Neural cell (in vitro differentiated cells): ENCODE results near the gene RALGPS2. TPM values are rescaled to one million over a fixed set of nuclear protein-coding genes. Genes with fewer than 3 reads are reported as not detected.
"Not testable (repeated sequence)": the region's sequence is repeated elsewhere in the genome, so short reads cannot be mapped to it uniquely, and the experiment has no call there.

Experiments used
- H2AFZ ChIP-seq: fragments of 200-600, 300-800 bp; sonication (generic), shearing (Covaris generic); 2 replicates; pipeline ENCODE4 v1.6.0; 2014; ENCODE audit warnings: low read depth, mild to moderate bottlenecking, antibody characterized with exemption, low read length, moderate library complexity
- H3F3A ChIP-seq: fragments of 200-600 bp; shearing (Covaris generic); 2 replicates; pipeline ENCODE4 v1.6.1; 2016; ENCODE audit warnings: mild to moderate bottlenecking, moderate library complexity, mixed read lengths, antibody characterized with exemption, low read length; ENCODE audit not compliant: insufficient read depth, poor library complexity, severe bottlenecking
- H3K27ac ChIP-seq: fragments of 200-600, 300-800 bp; sonication (generic), shearing (Covaris generic); 2 replicates; pipeline ENCODE4 v1.5.1; 2014; ENCODE audit warnings: mild to moderate bottlenecking, low read length, moderate library complexity
- H3K27me3 ChIP-seq: fragments of 300-800, 200-600 bp; sonication (generic), shearing (Covaris generic); 2 replicates; pipeline ENCODE4 v1.6.0; 2014; ENCODE audit warnings: mild to moderate bottlenecking, low read depth, low read length, moderate library complexity; ENCODE audit not compliant: insufficient read depth
- H3K36me3 ChIP-seq: fragments of 300-800, 200-600 bp; sonication (generic), shearing (Covaris generic); 2 replicates; pipeline ENCODE4 v1.5.1; 2014; ENCODE audit warnings: mild to moderate bottlenecking, antibody characterized with exemption, low read length, moderate library complexity; ENCODE audit not compliant: insufficient read depth
- H3K4me2 ChIP-seq: fragments of 300-800, 200-600 bp; sonication (generic), shearing (Covaris generic); 2 replicates; pipeline ENCODE4 v1.6.0; 2014; ENCODE audit warnings: mild to moderate bottlenecking, low read length
- H3K4me3 ChIP-seq: fragments of 300-800, 200-600 bp; sonication (generic), shearing (Covaris generic); 2 replicates; pipeline ENCODE4 v1.5.1; 2014; ENCODE audit warnings: mild to moderate bottlenecking, low read length, moderate library complexity
- H3K79me2 ChIP-seq: fragments of 200-600 bp; shearing (Covaris generic); replicated peaks from 2 replicates; pipeline ENCODE4 v1.6.0; 2014; ENCODE audit warnings: mild to moderate bottlenecking, low read length, moderate library complexity; ENCODE audit not compliant: insufficient read depth
- H3K9ac ChIP-seq: fragments of 300-800, 200-600 bp; sonication (generic), shearing (Covaris generic); 2 replicates; pipeline ENCODE4 v1.6.1; 2016; ENCODE audit warnings: mild to moderate bottlenecking, low read length, mixed read lengths
- H3K9me2 ChIP-seq: fragments of 200-600 bp; shearing (Covaris generic); 2 replicates; pipeline ENCODE4 v1.6.1; 2016; ENCODE audit warnings: mild to moderate bottlenecking, low read length, mixed read lengths; ENCODE audit not compliant: insufficient read depth
- H3K9me3 ChIP-seq: fragments of 200-600, 300-800 bp; sonication (generic), shearing (Covaris generic); 2 replicates; pipeline ENCODE4 v1.6.1; 2016; ENCODE audit warnings: mild to moderate bottlenecking, mixed run types, low read length, moderate library complexity, mixed read lengths
- H4K20me1 ChIP-seq: fragments of 200-600 bp; shearing (Covaris generic); 2 replicates; pipeline ENCODE4 v1.6.1; 2016; ENCODE audit warnings: mild to moderate bottlenecking, mixed run types; ENCODE audit not compliant: insufficient read depth
- EP300 ChIP-seq: fragments of 450-650 bp; conservative IDR thresholded peaks from 2 replicates; pipeline ENCODE4 v1.6.1; 2014; ENCODE audit warnings: antibody characterized with exemption, mild to moderate bottlenecking, moderate library complexity; ENCODE audit not compliant: poor library complexity, severe bottlenecking
- MXI1 ChIP-seq: fragments of 450-650 bp; conservative IDR thresholded peaks from 2 replicates; pipeline ENCODE4 v1.6.1; 2014; ENCODE audit warnings: antibody characterized with exemption, mild to moderate bottlenecking; ENCODE audit not compliant: poor library complexity, severe bottlenecking
- RAD21 ChIP-seq: fragments of 450-650 bp; conservative IDR thresholded peaks from 2 replicates; pipeline ENCODE4 v1.6.1; 2014; ENCODE audit warnings: antibody characterized with exemption, mild to moderate bottlenecking, moderate library complexity
- SMC3 ChIP-seq: fragments of 450-650 bp; conservative IDR thresholded peaks from 2 replicates; pipeline ENCODE4 v1.6.1; 2014; ENCODE audit warnings: antibody characterized with exemption, mild to moderate bottlenecking, moderate library complexity; ENCODE audit not compliant: poor library complexity
- polyA plus RNA-seq: library from polyadenylated mRNA; depleted of rRNA; stranded (reverse); fragments of >200 nt; gene quantifications from 2 replicates; pipeline ENCODE4 v1.2.3, GENCODE V29; 2014
- TF ChIP-seq, protein P1 (sequence below): IDR thresholded peaks from 2 replicates; pipeline ENCODE4 v1.6.1; 2012; ENCODE audit warnings: borderline replicate concordance
- TF ChIP-seq, protein P2 (sequence below): fragments of 450-650 bp; IDR thresholded peaks from 2 replicates; pipeline ENCODE4 v1.5.1; 2014; ENCODE audit warnings: antibody characterized with exemption, mild to moderate bottlenecking, moderate library complexity; ENCODE audit not compliant: poor library complexity, severe bottlenecking

The RALGPS2 gene
- polyA plus RNA-seq, 1 donor from 2014 or later: 26.6 TPM

DNA sequence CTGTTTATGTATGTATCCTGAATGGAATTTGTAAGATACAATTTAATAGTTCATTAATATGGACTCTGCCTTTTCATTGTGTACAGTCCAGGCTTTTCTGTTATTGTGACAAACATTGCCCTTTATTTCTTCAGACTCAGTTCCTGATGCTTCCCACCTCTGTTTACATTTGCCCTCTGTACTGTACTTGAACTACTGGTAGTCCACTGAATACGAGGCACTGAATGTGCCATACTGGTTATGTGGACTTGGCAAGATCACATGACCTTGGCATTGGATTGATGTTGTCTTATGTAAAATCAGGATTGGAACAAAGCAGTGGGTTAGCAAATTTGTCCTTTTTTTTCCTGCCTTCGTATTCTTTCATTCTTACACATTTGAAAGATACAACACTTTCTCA, 27.8 kb downstream of the RALGPS2 start:
- no peak overlapping the region for H3K4me2 ChIP-seq
- H3K36me3 ChIP-seq: no peaks in the 10 kb centered on the region
- no peaks in the 10 kb centered on the region for H3K27me3 ChIP-seq
- H3K27ac ChIP-seq: no peak overlapping the region
- no peaks in the 10 kb centered on the region for H3K9me3 ChIP-seq
- H3K79me2 ChIP-seq: peaks cover 17% of the 10 kb centered on the region
- TF ChIP-seq SMC3 (no peak), MXI1 (no peak), RAD21 (no peak)
- TF ChIP-seq, protein P1, sequence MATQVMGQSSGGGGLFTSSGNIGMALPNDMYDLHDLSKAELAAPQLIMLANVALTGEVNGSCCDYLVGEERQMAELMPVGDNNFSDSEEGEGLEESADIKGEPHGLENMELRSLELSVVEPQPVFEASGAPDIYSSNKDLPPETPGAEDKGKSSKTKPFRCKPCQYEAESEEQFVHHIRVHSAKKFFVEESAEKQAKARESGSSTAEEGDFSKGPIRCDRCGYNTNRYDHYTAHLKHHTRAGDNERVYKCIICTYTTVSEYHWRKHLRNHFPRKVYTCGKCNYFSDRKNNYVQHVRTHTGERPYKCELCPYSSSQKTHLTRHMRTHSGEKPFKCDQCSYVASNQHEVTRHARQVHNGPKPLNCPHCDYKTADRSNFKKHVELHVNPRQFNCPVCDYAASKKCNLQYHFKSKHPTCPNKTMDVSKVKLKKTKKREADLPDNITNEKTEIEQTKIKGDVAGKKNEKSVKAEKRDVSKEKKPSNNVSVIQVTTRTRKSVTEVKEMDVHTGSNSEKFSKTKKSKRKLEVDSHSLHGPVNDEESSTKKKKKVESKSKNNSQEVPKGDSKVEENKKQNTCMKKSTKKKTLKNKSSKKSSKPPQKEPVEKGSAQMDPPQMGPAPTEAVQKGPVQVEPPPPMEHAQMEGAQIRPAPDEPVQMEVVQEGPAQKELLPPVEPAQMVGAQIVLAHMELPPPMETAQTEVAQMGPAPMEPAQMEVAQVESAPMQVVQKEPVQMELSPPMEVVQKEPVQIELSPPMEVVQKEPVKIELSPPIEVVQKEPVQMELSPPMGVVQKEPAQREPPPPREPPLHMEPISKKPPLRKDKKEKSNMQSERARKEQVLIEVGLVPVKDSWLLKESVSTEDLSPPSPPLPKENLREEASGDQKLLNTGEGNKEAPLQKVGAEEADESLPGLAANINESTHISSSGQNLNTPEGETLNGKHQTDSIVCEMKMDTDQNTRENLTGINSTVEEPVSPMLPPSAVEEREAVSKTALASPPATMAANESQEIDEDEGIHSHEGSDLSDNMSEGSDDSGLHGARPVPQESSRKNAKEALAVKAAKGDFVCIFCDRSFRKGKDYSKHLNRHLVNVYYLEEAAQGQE: no peak
- no peak overlapping the region for H3K9ac ChIP-seq
- H4K20me1 ChIP-seq: no peaks in the 10 kb centered on the region
- H3F3A ChIP-seq: no peaks in the 10 kb centered on the region
- H2AFZ ChIP-seq: no peak overlapping the region
- no peaks in the 10 kb centered on the region for H3K9me2 ChIP-seq
- no peak overlapping the region for H3K4me3 ChIP-seq

DNA sequence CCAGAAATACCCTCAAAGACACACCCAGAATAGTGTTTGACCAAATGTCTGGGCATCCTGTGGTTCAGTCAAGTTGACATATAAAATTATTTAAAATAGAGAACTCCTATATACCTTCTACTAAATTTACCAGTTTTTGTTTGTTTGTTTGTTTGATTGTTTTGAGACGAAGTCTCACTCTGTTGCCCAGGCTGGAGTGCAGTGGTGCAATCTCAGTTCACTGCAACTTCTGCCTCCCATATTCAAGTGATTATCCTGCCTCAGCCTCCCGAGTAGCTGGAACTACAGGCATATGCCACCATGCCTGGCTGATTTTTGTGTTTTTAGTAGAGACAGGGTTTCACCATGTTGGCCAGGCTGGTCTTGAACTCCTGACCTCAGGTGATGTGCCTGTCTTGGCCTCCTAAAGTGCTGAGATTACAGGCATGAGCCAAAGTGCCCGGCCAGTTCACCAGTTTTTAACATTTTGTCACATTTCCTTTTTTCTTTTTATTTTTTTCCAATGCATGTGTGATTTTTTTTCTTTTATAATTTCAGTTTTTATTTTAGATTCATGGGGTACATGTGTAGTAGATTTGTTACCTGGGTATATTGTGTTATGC, 29.7 kb downstream of the RALGPS2 start:
- H3K36me3 ChIP-seq, H3F3A ChIP-seq, H3K4me2 ChIP-seq, H3K27me3 ChIP-seq, H3K9ac ChIP-seq, H3K27ac ChIP-seq, H3K9me3 ChIP-seq, H2AFZ ChIP-seq, H3K4me3 ChIP-seq, H4K20me1 ChIP-seq, H3K9me2 ChIP-seq: not testable (repeated sequence)
- H3K79me2 ChIP-seq: peaks cover 34% of the 10 kb centered on the region

DNA sequence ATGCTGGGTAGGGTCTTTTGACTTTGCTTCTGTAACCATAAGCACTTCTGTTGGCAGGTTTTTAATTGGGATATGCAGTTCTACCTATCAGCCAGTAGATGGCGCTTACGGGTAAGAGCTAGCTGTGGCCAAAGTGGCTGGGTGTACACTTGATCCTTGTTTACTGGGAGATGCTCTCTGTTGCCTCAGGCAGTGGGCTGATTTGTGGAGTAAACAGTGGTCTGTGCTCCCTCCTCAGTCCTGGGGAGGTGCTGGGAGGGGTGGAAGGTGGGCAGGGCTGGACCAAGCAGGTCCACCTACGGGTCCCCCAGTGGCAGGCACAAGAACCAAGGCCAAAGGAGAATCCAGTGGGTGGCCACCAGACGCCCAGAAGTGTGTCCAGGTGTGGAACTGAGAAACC, 43.4 kb downstream of the RALGPS2 start:
- no peaks in the 10 kb centered on the region for H4K20me1 ChIP-seq
- H3F3A ChIP-seq: no peaks in the 10 kb centered on the region
- no peak overlapping the region for H3K9ac ChIP-seq
- H3K4me3 ChIP-seq: no peak overlapping the region
- TF ChIP-seq, protein P2, sequence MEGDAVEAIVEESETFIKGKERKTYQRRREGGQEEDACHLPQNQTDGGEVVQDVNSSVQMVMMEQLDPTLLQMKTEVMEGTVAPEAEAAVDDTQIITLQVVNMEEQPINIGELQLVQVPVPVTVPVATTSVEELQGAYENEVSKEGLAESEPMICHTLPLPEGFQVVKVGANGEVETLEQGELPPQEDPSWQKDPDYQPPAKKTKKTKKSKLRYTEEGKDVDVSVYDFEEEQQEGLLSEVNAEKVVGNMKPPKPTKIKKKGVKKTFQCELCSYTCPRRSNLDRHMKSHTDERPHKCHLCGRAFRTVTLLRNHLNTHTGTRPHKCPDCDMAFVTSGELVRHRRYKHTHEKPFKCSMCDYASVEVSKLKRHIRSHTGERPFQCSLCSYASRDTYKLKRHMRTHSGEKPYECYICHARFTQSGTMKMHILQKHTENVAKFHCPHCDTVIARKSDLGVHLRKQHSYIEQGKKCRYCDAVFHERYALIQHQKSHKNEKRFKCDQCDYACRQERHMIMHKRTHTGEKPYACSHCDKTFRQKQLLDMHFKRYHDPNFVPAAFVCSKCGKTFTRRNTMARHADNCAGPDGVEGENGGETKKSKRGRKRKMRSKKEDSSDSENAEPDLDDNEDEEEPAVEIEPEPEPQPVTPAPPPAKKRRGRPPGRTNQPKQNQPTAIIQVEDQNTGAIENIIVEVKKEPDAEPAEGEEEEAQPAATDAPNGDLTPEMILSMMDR: peak; percentile 19
- no peak for TF ChIP-seq EP300
- no peak overlapping the region for H2AFZ ChIP-seq
- H3K27me3 ChIP-seq: no peaks in the 10 kb centered on the region
- no peaks in the 10 kb centered on the region for H3K9me2 ChIP-seq
- peaks cover 22% of the 10 kb centered on the region for H3K79me2 ChIP-seq
- H3K4me2 ChIP-seq: no peak overlapping the region
- peaks cover 15% of the 10 kb centered on the region for H3K9me3 ChIP-seq
- H3K36me3 ChIP-seq: peaks cover 14% of the 10 kb centered on the region
- H3K27ac ChIP-seq: no peak overlapping the region
